OCI-LY1 (cell line): ENCODE measurements around the gene TCF25.

Source experiments
- CTCF ChIP-seq: fragments of 200-600 bp; sonication (generic), shearing (Covaris generic); IDR thresholded peaks from 2 replicates; pipeline ENCODE4 v1.5.1; 2017; ENCODE audit warnings: mild to moderate bottlenecking, antibody characterized with exemption, low read length, moderate library complexity, mixed read lengths
- EZH2 ChIP-seq: fragments of 200-600 bp; sonication (generic), shearing (Covaris generic); IDR thresholded peaks from 2 replicates; pipeline ENCODE4 v1.8.0; 2017; ENCODE audit warnings: borderline replicate concordance, mixed run types, mild to moderate bottlenecking, antibody characterized with exemption, low read length, moderate library complexity, mixed read lengths

GRCh38 chr16:89912627-89913026 lies 39.2 kb downstream of the TCF25 start:
- TF ChIP-seq CTCF (no peak), EZH2 (no peak)
